ENCODE data around the gene ST6GALNAC2.
"Not testable (repeated sequence)": the region's sequence is repeated elsewhere in the genome, so short reads cannot be mapped to it uniquely, and the experiment has no call there.

ST6GALNAC2 gene

GRCh38 chr17:76525513-76525833, 60.2 kb downstream of the ST6GALNAC2 start:
- not testable (repeated sequence) for DNase-seq

DNA sequence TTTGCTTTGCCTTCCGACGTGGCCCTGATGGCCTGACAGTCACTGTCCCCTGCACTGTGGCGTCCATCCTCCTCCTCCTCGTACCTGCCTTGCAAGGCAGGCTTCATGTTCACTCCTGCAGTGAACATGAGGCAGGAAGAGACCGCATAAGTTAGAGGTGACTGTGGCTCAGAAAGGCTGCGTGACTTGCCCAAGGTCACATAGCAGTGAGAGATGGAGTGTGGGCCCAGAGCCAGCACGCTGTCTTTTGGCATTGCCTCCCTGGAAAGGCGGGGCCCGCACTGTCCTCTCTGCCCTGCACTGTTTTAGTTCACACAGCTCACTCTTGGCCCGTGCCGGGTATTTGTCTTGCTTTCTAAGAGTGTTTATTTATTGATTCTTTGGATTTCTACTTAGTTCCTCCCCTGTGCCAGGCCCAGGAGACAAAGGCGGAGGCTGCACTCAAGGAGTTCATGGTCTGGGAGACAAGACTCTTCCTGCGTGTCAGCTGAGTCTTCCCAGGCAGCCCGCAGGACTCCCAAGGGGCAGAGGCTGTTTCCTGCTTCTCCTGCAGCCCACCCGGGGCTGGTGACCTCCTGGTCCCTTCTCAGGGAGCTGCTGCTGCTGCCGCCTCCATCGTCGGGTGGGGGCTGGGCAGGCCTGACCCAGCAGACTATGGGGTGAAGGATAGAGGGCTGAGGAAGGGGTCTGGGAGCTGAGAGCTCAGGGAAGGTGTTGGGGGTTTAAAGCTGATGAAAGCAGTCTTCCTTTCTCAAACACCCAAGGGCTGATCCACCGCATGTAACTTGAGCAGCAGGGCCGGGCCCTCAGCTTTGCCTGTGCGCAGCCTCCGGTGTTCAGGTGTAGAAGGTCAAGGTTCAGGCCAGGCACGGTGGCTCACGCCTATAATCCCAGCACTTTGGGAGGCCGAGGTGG, 60.8 kb downstream of the ST6GALNAC2 start:
- no peak for DNase-seq

DNA sequence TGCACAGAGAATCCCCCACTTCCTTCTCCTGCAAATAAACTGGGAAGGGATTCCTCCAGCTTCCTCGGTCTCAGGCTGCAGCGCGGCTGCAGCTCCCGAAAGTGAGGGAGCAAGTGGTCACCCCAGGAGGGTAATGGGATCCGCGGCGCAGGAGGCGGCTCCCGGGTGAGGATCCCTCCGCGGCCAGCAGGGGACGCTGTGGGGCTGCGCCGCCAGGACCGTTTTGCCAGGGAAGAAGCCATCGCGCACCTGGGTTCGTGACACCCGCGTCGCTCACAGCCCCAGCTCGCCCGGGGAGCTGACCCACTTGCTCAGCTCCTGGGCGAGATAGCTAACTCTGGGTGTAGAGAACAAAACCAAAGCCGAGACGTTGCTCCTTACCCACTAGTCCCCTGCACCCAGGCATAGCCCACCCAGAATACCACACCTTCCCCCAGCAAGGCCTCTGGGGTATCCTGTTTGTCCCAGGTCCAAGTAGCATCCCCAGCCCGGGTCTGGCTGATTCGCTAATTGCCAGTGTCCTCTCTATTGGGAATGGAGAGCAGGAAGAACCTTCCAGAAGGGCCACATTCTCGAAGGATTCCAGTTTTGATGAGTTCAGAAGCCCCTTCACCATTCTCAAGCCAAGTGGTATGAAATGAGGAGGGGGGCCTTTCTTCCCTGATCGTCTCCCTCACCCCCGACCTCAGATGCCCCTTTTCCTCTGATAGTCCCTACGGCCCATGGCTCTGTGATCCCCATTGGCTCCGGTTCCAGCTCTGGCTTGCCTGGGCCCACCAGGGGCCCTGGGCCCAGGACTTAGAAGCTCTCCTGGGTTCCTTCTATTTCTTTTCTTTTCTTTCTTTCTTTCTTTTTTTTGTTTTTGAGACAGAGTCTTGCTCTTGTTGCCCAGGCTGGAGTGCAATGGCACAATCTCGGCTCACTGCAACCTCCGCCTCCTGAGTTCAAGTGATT, 62.3 kb downstream of the ST6GALNAC2 start:
- DNase-seq, result peak; percentile 80 to 82

GRCh38 chr17:76521683-76522082, 64.0 kb downstream of the ST6GALNAC2 start:
- not testable (repeated sequence) for DNase-seq

- DNase-seq, result no peak
Observed at GRCh38 chr17:76521262-76521661, 64.4 kb downstream of the ST6GALNAC2 start.

DNA sequence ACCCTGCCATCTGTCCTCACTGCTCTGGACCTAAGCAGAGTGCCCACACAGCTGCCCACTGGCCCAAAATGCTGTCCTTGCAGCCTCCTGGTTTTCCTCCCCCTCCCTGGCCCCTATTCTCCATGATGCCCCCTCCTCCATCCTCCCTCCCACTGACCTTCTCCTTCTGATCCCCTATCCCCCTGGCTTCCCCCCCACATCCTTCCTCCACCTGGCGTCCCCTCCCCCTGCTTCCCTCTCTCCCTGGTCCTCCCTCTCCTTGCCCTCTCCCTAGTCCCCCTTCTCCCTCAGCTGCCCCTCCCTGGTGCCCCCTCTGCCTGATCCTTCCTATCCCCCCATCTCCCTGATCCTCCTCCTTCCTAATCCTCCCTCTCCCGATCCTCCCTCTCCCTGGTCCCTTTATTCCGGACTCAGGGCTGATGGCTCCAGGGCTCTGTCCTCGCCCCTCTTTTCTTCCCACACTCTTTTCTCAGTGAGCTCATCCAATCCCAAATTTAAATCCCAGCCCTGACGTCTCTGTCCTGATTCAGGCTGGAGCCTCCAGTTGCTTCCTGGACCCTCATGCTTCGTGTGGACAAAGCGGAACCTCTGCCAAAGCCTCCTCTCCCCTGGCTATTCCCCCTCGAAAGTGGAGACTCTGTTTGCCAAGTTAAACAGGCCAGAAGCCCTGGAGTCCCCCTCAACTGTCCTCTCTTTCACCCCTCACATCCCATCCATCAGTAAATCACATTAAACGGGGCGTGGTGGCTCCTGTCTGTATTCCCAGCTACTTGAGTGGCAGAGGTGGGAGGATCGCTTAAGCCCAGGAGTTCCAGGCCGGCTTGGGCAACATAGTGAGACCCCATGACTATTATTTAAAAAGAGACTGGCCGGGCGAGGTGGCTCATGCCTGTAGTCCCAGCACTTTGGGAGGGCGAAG, 66.4 kb downstream of the ST6GALNAC2 start:
- DNase-seq, result no peak

DNA sequence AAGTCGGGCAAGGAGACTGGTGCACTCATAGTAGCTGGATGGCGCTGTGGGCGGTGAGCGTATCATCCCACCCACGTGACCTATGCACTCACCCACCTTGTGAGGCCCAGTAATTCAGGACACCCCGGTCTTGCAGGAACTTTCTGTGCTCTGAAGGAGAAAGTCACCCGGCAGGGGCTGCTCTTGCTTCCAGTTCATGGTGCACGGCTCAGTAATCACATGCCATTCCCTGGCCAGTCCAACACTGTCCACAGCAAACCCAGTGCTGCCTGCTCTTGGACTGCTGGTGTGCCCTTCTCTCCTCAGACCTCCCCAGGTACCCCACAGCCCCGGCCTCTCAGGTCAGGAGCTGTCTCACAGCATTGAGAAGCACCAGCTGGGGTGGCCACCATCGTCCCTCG, 68.0 kb downstream of the ST6GALNAC2 start:
- DNase-seq, result no peak

Measured in CD4-positive, alpha-beta T cell treated with Interleukin-1 beta for 1 hour (primary cell).